ENCODE results near the gene PLVAP. TPM values are rescaled to one million over a fixed set of nuclear protein-coding genes. Genes with fewer than 3 reads are reported as not detected.

PLVAP gene
- total and polyA plus RNA-seq, 9 of the 15 experiments (the other 6 are each of a cell fraction or from before 2014, with no cell fraction given): 0.09 to 0.84 (median 0.51) TPM; not detected in 4

DNA sequence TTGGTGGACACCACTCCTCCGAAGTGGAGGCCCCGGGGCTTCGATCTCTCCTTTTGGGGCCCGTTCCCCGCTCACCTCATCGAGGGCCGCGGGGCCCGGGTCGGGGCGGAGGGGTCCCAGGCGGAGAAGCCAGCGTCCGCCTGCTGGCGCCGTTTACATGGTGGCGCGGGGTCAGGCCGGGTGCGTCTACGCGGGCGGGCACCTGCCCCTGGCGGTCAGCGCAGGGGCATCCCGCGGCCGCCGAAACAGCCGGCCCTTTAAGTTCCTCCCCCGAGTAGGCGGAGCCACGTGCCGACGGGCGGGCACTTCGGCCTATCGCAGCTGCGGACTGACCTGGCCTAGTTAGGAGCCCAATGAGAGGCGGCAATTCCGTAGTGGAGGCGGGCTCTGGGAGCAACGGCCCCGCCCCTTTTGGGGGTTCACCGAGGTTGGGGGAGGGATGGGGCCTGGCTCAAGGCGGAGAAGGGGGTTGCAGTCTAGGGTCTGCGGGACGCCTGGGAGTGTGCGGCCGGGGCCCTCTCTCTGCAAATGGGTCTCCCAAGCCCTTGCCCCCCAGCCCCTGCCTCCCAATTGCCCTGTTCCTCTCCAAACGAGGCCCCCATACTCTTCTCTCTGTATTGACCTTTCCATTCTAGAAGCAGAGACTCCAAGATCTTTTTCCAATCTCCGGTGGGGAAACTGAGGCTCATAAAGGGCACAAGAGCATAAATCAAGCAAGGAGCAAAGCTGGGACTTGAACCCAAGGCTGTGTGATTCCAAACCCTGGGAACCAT, 73.8 kb downstream of the PLVAP start, which contains the start of gene ABHD8 (continued):
- TF ChIP-seq MLLT1 (IDR thresholded peaks at IDR 0.05): 0 out of 4 replicates have a peak, but pooled peaks of 1 of the 2 experiments have one; percentile 36
- TF ChIP-seq OTX1 (CRISPR knock-in tag; IDR thresholded peaks at IDR 0.05): no peak
- TF ChIP-seq POLR2B (IDR thresholded peaks at IDR 0.05; ENCODE audit: low read depth, partially characterized antibody): peak; percentile 50
- TF ChIP-seq, protein P1, sequence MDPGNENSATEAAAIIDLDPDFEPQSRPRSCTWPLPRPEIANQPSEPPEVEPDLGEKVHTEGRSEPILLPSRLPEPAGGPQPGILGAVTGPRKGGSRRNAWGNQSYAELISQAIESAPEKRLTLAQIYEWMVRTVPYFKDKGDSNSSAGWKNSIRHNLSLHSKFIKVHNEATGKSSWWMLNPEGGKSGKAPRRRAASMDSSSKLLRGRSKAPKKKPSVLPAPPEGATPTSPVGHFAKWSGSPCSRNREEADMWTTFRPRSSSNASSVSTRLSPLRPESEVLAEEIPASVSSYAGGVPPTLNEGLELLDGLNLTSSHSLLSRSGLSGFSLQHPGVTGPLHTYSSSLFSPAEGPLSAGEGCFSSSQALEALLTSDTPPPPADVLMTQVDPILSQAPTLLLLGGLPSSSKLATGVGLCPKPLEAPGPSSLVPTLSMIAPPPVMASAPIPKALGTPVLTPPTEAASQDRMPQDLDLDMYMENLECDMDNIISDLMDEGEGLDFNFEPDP (CRISPR knock-in tag; IDR thresholded peaks at IDR 0.05): no peak
- TF ChIP-seq ASH1L (IDR thresholded peaks at IDR 0.05; ENCODE audit: borderline replicate concordance, low read depth, partially characterized antibody): peak; percentile 83
- TF ChIP-seq ZFX (CRISPR knock-in tag; IDR thresholded peaks at IDR 0.05): peak; percentile 89
- TF ChIP-seq PML (IDR thresholded peaks at IDR 0.05; ENCODE audit: low read length): 0 out of 2 replicates have a peak, but pooled peaks have one; percentile 22
- TF ChIP-seq TFE3 (CRISPR knock-in tag; IDR thresholded peaks at IDR 0.05): no peak
- 0 out of 2 replicates have a peak, but pooled peaks have one; percentile 22 for TF ChIP-seq NFIC (IDR thresholded peaks at IDR 0.05)
- peak; percentile 91 for TF ChIP-seq ZBTB7A (IDR thresholded peaks at IDR 0.05; ENCODE audit: borderline replicate concordance, control insufficient read depth, low read depth, low read length)
- 0 out of 2 replicates have a peak, but pooled peaks have one; percentile 39 for TF ChIP-seq ETS1 (conservative IDR thresholded peaks at IDR 0.05; ENCODE audit: control insufficient read depth, low read depth, low read length)
- no peak for TF ChIP-seq NFXL1 (CRISPR knock-in tag; IDR thresholded peaks at IDR 0.05)
- no peak for TF ChIP-seq CBFA2T2 (conservative IDR thresholded peaks at IDR 0.05)
- peak; percentile 85 for TF ChIP-seq CTCFL (IDR thresholded peaks at IDR 0.05; ENCODE audit: borderline replicate concordance, insufficient read depth, low read depth, low read length, poor library complexity, severe bottlenecking)
- no peak for TF ChIP-seq SAFB (IDR thresholded peaks at IDR 0.05; ENCODE audit: borderline replicate concordance, low read depth, low read length)
- TF ChIP-seq ZNF124 (CRISPR knock-in tag; IDR thresholded peaks at IDR 0.05): no peak
- TF ChIP-seq FOXK1 (CRISPR knock-in tag; IDR thresholded peaks at IDR 0.05; ENCODE audit: borderline replicate concordance): peak; percentile 90; the same call in 1 of the 2 replicates
- no peak for TF ChIP-seq CBFB (CRISPR knock-in tag; IDR thresholded peaks at IDR 0.05)

Data from K562 (cell line).